ENCODE data around the gene LGR5. TPM values are rescaled to one million over a fixed set of nuclear protein-coding genes. Genes with fewer than 3 reads are reported as not detected.

The LGR5 gene
- total RNA-seq, 1 experiment from 2014 or later = not detected

DNA sequence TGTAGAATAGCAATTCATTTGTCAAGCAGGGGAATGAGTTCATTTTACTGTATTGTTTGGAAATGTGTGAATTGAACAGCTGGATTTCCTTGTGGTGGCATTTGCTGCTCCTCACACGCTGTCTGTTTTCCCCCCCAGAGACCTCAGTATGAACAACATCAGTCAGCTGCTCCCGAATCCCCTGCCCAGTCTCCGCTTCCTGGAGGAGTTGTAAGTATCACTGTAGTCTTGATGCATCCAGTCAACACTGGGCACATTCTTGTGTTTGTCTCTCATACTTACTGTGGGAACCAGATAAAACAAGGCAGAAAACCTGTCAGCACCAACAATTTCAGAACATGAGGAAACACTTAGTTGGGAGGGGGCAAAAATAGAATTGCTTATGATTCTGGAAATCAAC is 64.9 kb downstream of the LGR5 start:
- Histone ChIP-seq H3K9me2 (ENCODE audit: insufficient read depth) (no peaks in the 10 kb centered on the region), H3K4me1 (replicated peaks; ENCODE audit: insufficient read depth) (peaks cover 5% of the 10 kb centered on the region; the same call in 1 of the 2 replicates), H3K27me3 (ENCODE audit: insufficient read depth, low read depth) (no peaks in the 10 kb centered on the region), H3K79me2 (ENCODE audit: low read depth) (no peaks in the 10 kb centered on the region), H3K4me2 (no peak overlapping the region), H3F3A (ENCODE audit: insufficient read depth, low read depth) (no peaks in the 10 kb centered on the region), H3K4me3 (no peak overlapping the region), H4K20me1 (ENCODE audit: insufficient read depth) (no peaks in the 10 kb centered on the region), H3K9me3 (ENCODE audit: insufficient read depth, low read depth) (no peaks in the 10 kb centered on the region), H2AFZ (no peak overlapping the region), H3K27ac (no peak overlapping the region), H3K36me3 (ENCODE audit: low read depth) (no peaks in the 10 kb centered on the region)
- intact Hi-C loops (cut with micrococcal nuclease; ENCODE audit: unreplicated experiment) = no loop called here
- DNase-seq = no peak
- CTCF ChIA-PET = no interaction called here
- BruUV-seq (replicated peaks) = no TSS peak
- POLR2A ChIA-PET (ENCODE audit: unreplicated experiment) = interaction anchor here (0.5 kb wide), 1 partner anchor 30 kb away, joined by 3 read pairs; no protein-coding TSS in a partner anchor
- TF ChIP-seq CTCF (conservative IDR thresholded peaks at IDR 0.05) = no peak
- TF ChIP-seq EZH2 (IDR thresholded peaks at IDR 0.05; ENCODE audit: low read depth) = no peak

- H4K20me1 ChIP-seq (ENCODE audit: insufficient read depth) = no peaks in the 10 kb centered on the region
- BruUV-seq (replicated peaks) = no TSS peak
- no peaks in the 10 kb centered on the region for H3K36me3 ChIP-seq (ENCODE audit: low read depth)
- TF ChIP-seq CTCF (conservative IDR thresholded peaks at IDR 0.05) (no peak), EZH2 (IDR thresholded peaks at IDR 0.05; ENCODE audit: low read depth) (no peak)
- H3K4me3 ChIP-seq = no peak overlapping the region
- ChIA-PET CTCF (no interaction called here), POLR2A (ENCODE audit: unreplicated experiment) (no interaction called here)
- intact Hi-C loops (cut with micrococcal nuclease; ENCODE audit: unreplicated experiment) = no loop called here
- DNase-seq = no peak
- H3K4me2 ChIP-seq = no peak overlapping the region
- no peaks in the 10 kb centered on the region for H3K9me3 ChIP-seq (ENCODE audit: insufficient read depth, low read depth)
- no peak overlapping the region for H2AFZ ChIP-seq
- no peaks in the 10 kb centered on the region for H3K4me1 ChIP-seq (replicated peaks; ENCODE audit: insufficient read depth)
- no peak overlapping the region for H3K27ac ChIP-seq
- H3K9me2 ChIP-seq (ENCODE audit: insufficient read depth) = no peaks in the 10 kb centered on the region
- no peaks in the 10 kb centered on the region for H3K79me2 ChIP-seq (ENCODE audit: low read depth)
- H3F3A ChIP-seq (ENCODE audit: insufficient read depth, low read depth) = no peaks in the 10 kb centered on the region
- no peaks in the 10 kb centered on the region for H3K27me3 ChIP-seq (ENCODE audit: insufficient read depth, low read depth)
These were observed 70.1 kb downstream of the LGR5 start for GRCh38 chr12:71509705-71510104.

DNA sequence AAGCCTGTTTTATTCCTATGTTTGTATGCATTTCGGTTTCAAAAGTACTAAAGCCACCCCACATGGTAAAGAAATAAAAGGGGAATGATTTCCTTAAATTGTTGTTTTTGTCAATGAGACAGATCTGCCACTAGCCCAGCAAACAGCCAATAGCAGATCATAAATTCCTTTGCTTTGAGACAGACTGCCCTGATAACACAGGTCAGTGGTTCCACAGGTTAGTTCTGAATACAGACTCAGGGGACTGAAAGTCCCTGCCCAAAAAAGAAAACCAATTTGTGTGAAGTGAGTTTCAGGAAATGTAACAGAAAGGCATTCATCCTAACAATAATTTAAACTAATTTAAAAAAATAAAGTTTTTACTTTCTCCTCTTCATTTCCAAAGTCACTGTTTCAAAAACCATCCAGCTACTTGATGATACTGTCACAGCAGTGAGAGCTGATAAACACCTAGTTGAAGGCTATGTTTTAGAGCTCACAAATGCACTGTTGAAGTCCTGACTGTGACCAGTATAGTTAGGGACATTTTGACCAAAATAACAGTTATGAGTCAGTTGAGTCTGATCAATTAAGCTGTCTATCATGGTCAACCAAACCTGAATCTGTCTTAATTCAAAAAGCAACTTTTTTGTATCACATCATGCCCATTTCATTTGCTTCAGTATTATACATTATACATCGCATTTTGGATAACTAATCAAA is 77.7 kb downstream of the LGR5 start:
- H2AFZ ChIP-seq = no peak overlapping the region
- H3K4me1 ChIP-seq (replicated peaks; ENCODE audit: insufficient read depth) = no peaks in the 10 kb centered on the region

More for the DNA sequence above, 77.7 kb downstream of the LGR5 start:
- Histone ChIP-seq H3F3A (ENCODE audit: insufficient read depth, low read depth) (no peaks in the 10 kb centered on the region), H3K27me3 (ENCODE audit: insufficient read depth, low read depth) (no peaks in the 10 kb centered on the region), H4K20me1 (ENCODE audit: insufficient read depth) (no peaks in the 10 kb centered on the region), H3K9me2 (ENCODE audit: insufficient read depth) (no peaks in the 10 kb centered on the region), H3K36me3 (ENCODE audit: low read depth) (no peaks in the 10 kb centered on the region), H3K9me3 (ENCODE audit: insufficient read depth, low read depth) (no peaks in the 10 kb centered on the region), H3K4me2 (no peak overlapping the region), H3K79me2 (ENCODE audit: low read depth) (no peaks in the 10 kb centered on the region), H3K27ac (no peak overlapping the region), H3K4me3 (no peak overlapping the region)
- no TSS peak for BruUV-seq (replicated peaks)
- intact Hi-C loops (cut with micrococcal nuclease; ENCODE audit: unreplicated experiment) = no loop called here
- ChIA-PET CTCF (no interaction called here), POLR2A (ENCODE audit: unreplicated experiment) (no interaction called here)
- DNase-seq = no peak
- TF ChIP-seq EZH2 (IDR thresholded peaks at IDR 0.05; ENCODE audit: low read depth) = no peak
- TF ChIP-seq CTCF (conservative IDR thresholded peaks at IDR 0.05) = no peak
